ENCODE data around the gene DAAM1.

Gene DAAM1

GRCh38 chr14:59221568-59221967 is 33.1 kb downstream of the DAAM1 start:
- DNase-seq (ENCODE audit: low spot score) = no peak

GRCh38 chr14:59224341-59224740 is 35.9 kb downstream of the DAAM1 start:
- no peak for DNase-seq (ENCODE audit: low spot score)

DNA sequence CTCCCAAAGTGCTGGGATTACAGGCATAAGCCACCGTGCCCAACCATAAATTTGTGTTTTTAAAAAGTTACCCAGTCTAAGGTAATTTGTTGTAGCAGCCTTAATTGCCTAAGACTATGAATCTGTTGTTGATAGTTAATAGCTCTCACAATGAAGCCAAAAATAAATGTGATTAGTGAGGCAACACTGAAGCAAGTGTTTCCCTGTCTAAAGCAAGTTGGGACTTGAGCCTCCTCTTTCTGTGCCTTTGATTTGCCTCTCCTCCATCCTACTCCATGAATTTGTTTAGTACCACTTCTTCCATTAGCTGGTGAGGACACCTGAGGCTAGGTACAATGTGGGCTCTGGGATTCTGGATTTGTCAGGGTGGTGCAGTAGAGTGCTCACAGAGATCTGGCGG is 36.8 kb downstream of the DAAM1 start:
- no peak for DNase-seq (ENCODE audit: low spot score)

DNA sequence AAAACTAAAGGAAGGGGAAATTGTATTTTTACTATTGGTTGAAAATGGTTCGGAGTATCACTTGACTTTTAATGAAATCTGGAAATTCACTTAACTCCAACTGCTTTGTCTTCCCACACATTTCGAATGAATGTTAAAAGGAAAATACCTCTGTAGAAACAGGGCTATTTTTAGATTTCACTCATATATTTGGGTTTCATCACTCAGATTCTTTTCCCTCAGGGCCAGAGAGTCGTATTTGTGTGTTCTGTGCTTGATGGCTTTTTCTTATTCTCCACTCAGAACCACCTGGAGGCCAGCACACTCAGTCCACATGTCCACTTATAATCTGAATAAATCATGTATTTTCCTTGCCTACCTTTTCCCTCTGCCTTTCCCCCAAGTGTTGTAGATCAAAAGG is 40.0 kb downstream of the DAAM1 start:
- DNase-seq (ENCODE audit: low spot score) = no peak

- DNase-seq (ENCODE audit: low spot score) = no peak
Observed at GRCh38 chr14:59229653-59230406, 41.4 kb downstream of the DAAM1 start.

GRCh38 chr14:59236195-59236594 is 47.7 kb downstream of the DAAM1 start:
- DNase-seq (ENCODE audit: low spot score) = no peak

- no peak for DNase-seq (ENCODE audit: low spot score)
Observed at GRCh38 chr14:59238216-59238615, 49.7 kb downstream of the DAAM1 start.

DNA sequence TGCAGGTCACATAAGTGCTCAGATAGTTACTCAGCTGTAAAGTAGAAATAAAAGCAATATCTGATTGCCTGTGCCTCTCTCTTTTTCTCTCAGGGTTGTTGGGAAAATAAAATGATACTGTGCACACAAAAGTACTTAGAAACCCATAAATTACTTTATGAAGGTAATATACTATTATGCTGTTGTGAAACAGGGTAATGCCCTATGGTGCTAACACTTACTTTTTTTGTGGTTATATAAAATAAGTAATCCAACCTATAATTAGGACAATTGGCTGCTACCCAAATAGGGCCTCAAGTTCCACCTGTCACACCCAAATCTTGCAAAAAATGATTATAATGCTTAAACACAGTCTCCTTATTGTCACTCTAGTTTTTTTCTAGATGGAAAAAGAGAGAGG is 50.6 kb downstream of the DAAM1 start:
- no peak for DNase-seq (ENCODE audit: low spot score)

GRCh38 chr14:59240356-59240755 is 51.9 kb downstream of the DAAM1 start:
- DNase-seq (ENCODE audit: low spot score) = no peak

DNA sequence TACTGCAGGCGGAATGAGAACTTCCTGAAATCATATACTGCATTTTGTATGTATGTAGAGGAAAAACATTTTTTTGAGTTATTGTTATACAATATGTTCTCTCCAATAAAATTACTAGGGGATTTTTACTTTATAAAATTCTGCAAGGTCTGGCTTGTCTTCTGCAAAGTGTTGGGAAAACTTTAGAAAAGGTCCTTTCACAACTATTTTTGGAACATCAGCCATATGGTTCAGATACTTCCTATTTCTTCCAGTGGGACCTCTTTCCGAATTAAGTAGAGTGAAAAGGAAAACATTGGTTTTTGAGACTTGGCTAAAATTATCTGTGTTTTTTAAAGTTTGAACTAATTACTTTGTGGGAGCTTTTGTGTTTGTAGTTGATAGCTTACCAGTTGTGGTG is 52.7 kb downstream of the DAAM1 start:
- DNase-seq (ENCODE audit: low spot score) = no peak

DNA sequence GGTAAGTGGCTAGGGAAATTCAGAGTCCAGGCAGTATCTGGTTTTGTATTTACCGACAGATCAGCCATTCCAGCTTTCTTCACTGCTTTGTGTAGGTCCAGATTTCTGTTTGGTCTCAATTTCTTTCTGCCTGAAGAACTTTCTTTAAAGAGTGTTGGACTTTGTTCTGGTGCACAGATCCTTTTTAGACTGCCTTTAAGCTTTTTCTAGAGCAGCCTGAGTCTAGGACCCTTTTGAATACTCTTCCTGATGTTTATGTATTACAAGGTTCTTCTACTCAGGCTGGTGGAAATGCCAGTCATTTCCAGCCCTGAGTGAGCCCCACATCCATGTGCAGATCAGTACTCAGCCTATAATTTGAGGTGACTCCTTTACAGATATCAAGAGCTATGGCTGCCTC is 54.7 kb downstream of the DAAM1 start:
- no peak for DNase-seq (ENCODE audit: low spot score)

DNA sequence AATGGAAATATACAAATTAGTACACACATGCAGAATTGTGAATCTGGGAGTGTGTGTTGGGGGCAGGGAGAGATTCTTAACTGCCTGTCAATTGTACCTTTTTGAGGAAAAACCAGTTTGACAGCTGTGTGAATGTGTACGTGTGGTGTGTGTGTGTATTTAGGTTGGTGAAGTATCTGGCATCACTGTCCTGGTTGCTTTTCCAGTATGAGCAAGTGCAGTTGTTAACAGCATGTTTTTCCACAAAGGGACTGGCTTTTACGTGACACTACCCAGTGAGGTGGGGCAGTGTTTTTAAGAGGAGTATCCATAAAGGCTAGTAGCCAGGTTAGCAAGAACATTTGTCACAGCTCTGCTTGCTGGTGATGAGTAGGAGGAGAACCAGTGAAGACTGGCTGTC is 56.1 kb downstream of the DAAM1 start:
- no peak for DNase-seq (ENCODE audit: low spot score)

DNA sequence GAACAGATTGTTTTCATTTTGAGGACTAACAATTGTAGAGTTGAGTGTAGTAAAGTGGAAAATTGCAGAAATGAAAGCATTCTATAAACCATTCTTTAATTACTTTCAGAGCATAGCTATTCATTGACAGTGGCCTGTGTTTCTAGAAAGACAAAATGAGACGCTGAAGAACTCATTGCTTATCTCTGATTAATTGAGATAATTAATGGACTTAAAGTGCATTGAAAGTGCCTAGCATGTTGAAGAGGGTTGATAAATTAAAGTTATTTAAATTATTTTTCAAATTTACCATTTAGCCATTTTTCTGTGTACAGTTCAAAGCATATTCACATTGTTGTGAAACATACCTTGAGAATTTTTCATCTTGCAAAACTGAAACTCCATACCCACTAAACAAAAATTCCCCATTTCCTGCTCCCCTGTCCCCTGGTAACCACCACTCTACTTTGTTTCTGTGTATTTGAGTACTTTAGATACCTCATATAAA is 57.4 kb downstream of the DAAM1 start:
- DNase-seq (ENCODE audit: low spot score) = no peak

DNA sequence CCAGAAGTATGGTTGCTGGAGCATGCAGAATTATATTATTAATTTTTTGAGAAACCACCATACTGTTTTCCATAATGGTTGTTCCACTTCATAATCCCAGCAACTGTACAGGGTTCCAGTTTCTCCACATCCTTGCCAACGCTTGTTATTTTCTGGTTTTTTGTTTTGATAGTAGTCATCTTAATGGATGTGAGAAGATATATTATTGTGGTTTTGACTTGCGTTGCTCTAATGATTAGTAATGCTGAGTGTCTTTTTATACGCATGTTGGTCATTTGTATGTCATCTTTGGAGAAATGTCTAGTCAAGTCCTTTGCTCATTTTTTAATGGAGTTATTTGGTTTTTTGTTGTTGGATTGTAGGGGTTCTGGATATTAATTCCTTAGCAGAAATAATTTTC is 58.1 kb downstream of the DAAM1 start:
- no peak for DNase-seq (ENCODE audit: low spot score)

- no peak for DNase-seq (ENCODE audit: low spot score)
Observed at GRCh38 chr14:59247801-59248584, 59.5 kb downstream of the DAAM1 start.

DNA sequence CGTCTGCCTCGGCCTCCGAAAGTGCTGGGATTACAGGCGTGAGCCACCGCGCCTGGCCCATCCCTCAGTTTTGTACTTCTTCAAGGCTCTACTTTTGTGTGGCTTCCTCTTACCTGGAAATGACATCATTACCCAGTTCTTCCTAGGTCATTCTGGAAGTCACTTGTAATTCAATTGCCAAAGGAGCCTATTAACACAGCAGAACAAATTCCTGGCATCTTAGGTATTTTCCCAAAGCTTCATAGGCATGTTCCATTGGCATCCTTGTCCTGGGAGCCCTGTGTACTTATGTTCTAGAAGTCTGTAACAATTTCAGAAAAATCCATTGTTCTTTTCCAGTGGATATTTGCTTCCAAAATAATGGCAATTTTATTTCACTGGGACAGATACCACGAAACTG is 60.6 kb downstream of the DAAM1 start:
- no peak for DNase-seq (ENCODE audit: low spot score)

DNA sequence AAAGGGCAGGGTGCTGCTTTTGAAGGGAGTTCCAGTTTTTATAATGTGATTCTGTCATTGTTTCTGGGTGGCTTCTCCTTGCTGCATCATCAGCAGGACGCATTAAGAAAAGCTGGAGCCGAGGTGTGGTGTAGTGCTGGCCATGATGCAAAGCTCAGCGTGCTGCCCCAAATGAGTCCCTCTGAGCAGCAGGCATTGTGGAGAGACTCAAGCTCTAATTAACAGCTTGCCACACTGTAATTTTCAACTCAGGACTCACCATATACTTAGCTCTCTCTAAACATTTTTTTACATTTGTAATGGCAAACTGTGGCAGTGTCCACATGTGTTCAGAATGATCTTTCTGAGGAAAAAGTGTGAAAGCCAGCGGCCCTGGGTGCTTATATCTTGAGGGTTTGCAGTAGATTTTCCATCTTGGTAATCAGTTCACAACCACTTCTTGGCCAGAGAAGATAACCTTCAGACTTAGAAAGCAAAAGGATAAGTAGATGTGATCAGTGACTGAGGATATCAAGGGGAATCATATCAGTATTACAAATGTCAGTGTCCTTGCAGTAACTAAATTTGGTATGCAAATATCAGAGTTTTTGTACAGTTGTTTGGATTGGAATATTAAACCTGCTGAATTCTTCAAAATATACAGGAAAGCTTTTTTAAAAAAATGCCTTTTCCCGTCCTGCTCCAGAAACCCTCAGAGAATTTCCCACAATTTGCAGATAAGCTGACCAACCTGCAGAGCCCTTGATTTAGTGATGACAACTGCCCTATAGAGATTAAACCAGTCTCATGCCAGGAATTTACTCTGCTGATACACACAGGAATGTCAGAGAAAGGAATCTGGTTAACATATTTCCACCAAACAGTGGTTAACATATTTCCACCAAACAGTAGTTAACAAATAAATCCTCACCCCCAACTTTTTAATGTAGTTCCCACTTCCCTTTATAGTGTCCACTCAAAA is 63.6 kb downstream of the DAAM1 start:
- no peak for DNase-seq (ENCODE audit: low spot score)

DNA sequence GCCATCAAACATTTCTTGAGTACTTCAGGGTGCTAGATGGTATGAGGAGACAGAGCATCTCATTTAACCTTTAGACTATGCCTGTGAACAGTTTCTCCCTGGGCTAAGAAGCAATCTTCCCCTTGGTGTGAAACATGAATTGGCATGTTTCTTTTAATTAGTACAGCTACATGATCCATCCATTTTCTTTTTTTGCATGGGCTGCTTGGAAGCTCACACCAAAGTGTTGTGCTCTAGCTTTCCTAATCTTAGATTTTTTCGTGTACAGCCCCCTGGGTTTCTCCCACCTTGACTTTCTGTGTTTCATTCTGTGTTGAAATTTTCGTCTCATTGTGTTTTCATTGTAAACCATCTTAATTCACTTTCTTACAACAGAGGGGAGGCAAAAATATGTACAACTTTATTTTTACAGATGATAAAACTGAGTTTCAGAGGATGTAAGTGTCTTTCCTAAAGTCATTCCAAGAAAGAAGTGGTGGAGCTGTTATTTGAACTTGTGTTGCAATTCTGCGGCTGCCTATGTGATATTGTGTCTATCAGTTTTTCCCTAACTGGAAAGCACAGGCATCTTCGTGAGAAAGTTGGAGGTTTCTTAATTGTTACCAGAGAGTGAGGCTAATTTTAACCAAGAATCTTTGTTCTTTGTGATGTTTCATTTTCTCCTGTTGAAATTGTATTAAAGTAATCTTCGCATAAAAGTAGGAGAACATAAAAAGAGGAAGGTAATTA is 64.5 kb downstream of the DAAM1 start:
- no peak for DNase-seq (ENCODE audit: low spot score)

GRCh38 chr14:59253527-59253926 is 65.1 kb downstream of the DAAM1 start:
- DNase-seq (ENCODE audit: low spot score) = no peak

DNA sequence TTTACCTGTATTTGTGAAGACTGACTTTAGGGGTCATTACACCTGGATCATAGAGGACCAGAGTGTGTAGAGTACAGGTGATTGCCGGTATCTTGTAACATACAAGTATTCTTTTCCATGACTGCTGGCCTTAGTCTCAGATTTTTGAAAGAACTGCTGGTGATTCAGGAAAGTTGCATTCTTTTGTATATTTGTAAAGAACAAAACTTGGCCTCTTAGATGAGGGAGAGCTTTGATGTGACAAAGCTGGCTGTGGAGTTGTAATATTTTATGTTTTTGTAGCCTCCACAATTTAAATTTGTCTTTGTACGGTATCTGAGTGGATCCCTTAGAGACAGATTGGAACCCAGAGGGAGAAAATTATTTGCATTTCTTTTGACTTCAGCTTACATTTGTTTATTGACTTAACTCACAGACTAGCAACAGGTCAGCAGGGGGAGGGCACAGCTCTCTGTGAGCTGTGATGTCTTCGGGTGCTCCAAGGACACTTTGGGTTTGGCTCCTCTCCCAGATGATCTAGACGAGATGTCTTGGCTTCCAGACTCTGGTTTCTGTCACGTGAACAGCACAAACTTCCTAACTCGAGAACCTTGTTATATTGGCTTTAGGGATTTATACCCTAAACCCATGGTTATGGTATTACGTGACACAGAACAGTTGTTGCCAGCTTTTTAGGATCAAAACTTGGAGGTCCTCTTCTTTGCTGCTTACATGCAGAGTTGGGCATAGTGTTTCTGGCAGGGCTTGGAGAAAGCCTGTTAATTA is 65.9 kb downstream of the DAAM1 start:
- no peak for DNase-seq (ENCODE audit: low spot score)

Data from LoVo (cell line).